K562 (cell line): ENCODE measurements around the gene CUX1. TPM values are rescaled to one million over a fixed set of nuclear protein-coding genes. Genes with fewer than 3 reads are reported as not detected.

Experiments
- ATAC-seq: fragments of 200-7000 bp; cut with Tn5 transposase; 3 replicates; pipeline ENCODE4 v1.9.1; 2020; ENCODE audit warnings: moderate library complexity
- BruUV-seq: library from RNA; stranded (reverse); fragments of 400-500 nt; replicated peaks from 2 replicates; lab custom pipeline; 2021; lab: Mats Ljungman, UMichigan
- CTCF ChIA-PET: fragments of 300-600 bp; formaldehyde crosslinking; extraction: SDS; loops from one replicate; lab custom pipeline; 2021; ENCODE audit warnings: low intra/inter-chr PET ratio; lab: Yijun Ruan, JAX
- POLR2A ChIA-PET: fragments of 300-600, 350-650 bp; sonication (Branson Sonifier 250); formaldehyde crosslinking; extraction: SDS; loops from one replicate; lab custom pipeline; 2021; ENCODE audit warnings: antibody characterized with exemption, inconsistent platforms; lab: Yijun Ruan, JAX
- DNase-seq, 4 experiments: peaks; one replicate each; pipeline versions ENCODE4 v3.0.0 to v3.0.0-alpha.2; 2011 to 2018; ENCODE audit warnings: low spot score in 3 of 4, mixed read lengths in 3 of 4; ENCODE audit errors: extremely low read depth in 1 of 4
- FAIRE-seq: peaks from 2 replicates; lab custom pipeline; 2011; peaks lifted over from hg19 to GRCh38; lab: Jason Lieb, UNC
- H2AFZ ChIP-seq: 2 replicates; pipeline ENCODE4 v1.6.0; 2011; ENCODE audit warnings: low read depth, low read length, control low read depth, inconsistent platforms
- H3K27ac ChIP-seq: fragments of 200-600 bp; 3 replicates; pipeline ENCODE4 v1.8.0; 2011; ENCODE audit warnings: low read depth, mild to moderate bottlenecking, control low read depth, inconsistent platforms, low read length, moderate library complexity, mixed read lengths; ENCODE audit errors: extremely low read depth
- H3K27me3 ChIP-seq, 2 experiments: fragments of 300-600 bp in 1 of 2; 2 replicates in 1 of 2; 3 replicates in 1 of 2; pipeline versions ENCODE4 v1.6.0 to v1.8.0; 2011; ENCODE audit warnings: inconsistent platforms in 2 of 2, low read length in 2 of 2, mild to moderate bottlenecking in 1 of 2, mixed read lengths in 1 of 2, moderate library complexity in 1 of 2; ENCODE audit not compliant: control insufficient read depth in 2 of 2, insufficient read depth in 2 of 2
- H3K36me3 ChIP-seq: fragments of 300-600 bp; 3 replicates; pipeline ENCODE4 v1.8.0; 2011; ENCODE audit warnings: mild to moderate bottlenecking, low read length, inconsistent platforms; ENCODE audit not compliant: control insufficient read depth, insufficient read depth
- H3K4me1 ChIP-seq, 2 experiments: fragments of 200-600 bp in 1 of 2; replicated peaks in 1 of 2; 2 replicates in 1 of 2; 3 replicates in 1 of 2; pipeline versions ENCODE4 v1.5.1 to v1.8.0; 2011; ENCODE audit warnings: inconsistent platforms in 2 of 2, low read length in 2 of 2, mild to moderate bottlenecking in 1 of 2, mixed read lengths in 1 of 2, moderate library complexity in 1 of 2; ENCODE audit not compliant: control insufficient read depth in 2 of 2, insufficient read depth in 2 of 2
- H3K4me2 ChIP-seq: 2 replicates; pipeline ENCODE4 v1.6.1; 2011; ENCODE audit warnings: low read length, control low read depth, inconsistent platforms, mixed read lengths; ENCODE audit not compliant: insufficient read depth
- H3K4me3 ChIP-seq: fragments of 200-600 bp; sonication (generic), shearing (Covaris generic); 2 replicates; pipeline ENCODE4 v1.5.1; 2016; ENCODE audit warnings: control low read depth, inconsistent platforms
- H3K79me2 ChIP-seq: fragments of 200-600 bp; 3 replicates; pipeline ENCODE4 v1.8.0; 2011; ENCODE audit warnings: low read length, inconsistent platforms; ENCODE audit not compliant: control insufficient read depth, insufficient read depth
- H3K9ac ChIP-seq, 2 experiments: 2 replicates each; pipeline versions ENCODE4 v1.6.0 to v1.6.1; 2011; ENCODE audit warnings: low read depth in 2 of 2, low read length in 2 of 2, control low read depth in 1 of 2, inconsistent platforms in 1 of 2, mild to moderate bottlenecking in 1 of 2, mixed read lengths in 1 of 2; ENCODE audit not compliant: insufficient read depth in 1 of 2
- H3K9me1 ChIP-seq: one replicate; pipeline ENCODE4 v1.6.0; 2011; ENCODE audit warnings: inconsistent platforms, mild to moderate bottlenecking, low read length, moderate library complexity; ENCODE audit not compliant: control insufficient read depth, insufficient read depth
- H3K9me3 ChIP-seq: replicated peaks from 2 replicates; pipeline ENCODE4 v1.5.1; 2011; ENCODE audit warnings: low read depth, low read length, inconsistent platforms; ENCODE audit not compliant: control insufficient read depth, insufficient read depth
- H4K20me1 ChIP-seq: replicated peaks from 2 replicates; pipeline ENCODE4 v1.6.1; 2011; ENCODE audit warnings: low read length, inconsistent platforms, mixed read lengths; ENCODE audit not compliant: control insufficient read depth, insufficient read depth
- ADNP ChIP-seq: fragments of 200-800 bp; sonication (Bioruptor generic); IDR thresholded peaks from 2 replicates; pipeline ENCODE4 v1.6.1; 2016; ENCODE audit warnings: missing genetic modification characterization, missing compliant biosample characterization
- BRD9 ChIP-seq: fragments of 450-650 bp; IDR thresholded peaks from 2 replicates; pipeline ENCODE4 v1.6.1; 2018; ENCODE audit warnings: low read depth; ENCODE audit not compliant: partially characterized antibody
- COPS2 ChIP-seq: fragments of 450-650 bp; conservative IDR thresholded peaks from 2 replicates; pipeline ENCODE4 v1.6.1; 2016; ENCODE audit warnings: mild to moderate bottlenecking, moderate library complexity
- FOXM1 ChIP-seq, 2 experiments: fragments of 450-650 bp in 1 of 2; sonication (generic) in 1 of 2; formaldehyde crosslinking in 1 of 2; IDR thresholded peaks; 2 replicates each; pipeline versions ENCODE4 v1.6.1 to v1.9.0; 2017 to 2022; ENCODE audit warnings: low read depth in 2 of 2, mild to moderate bottlenecking in 2 of 2, missing genetic modification reagents in 1 of 2, moderate library complexity in 1 of 2
- FOXP4 ChIP-seq: sonication (generic); formaldehyde crosslinking; IDR thresholded peaks from 2 replicates; pipeline ENCODE4 v1.8.0; 2022; ENCODE audit warnings: mild to moderate bottlenecking, missing genetic modification reagents, borderline replicate concordance
- GTF2A2 ChIP-seq: IDR thresholded peaks from 2 replicates; pipeline ENCODE4 v1.6.1; 2016; ENCODE audit warnings: mild to moderate bottlenecking, missing genetic modification characterization, missing compliant biosample characterization
- KLF1 ChIP-seq: fragments of 450-650 bp; IDR thresholded peaks from 2 replicates; pipeline ENCODE4 v1.6.1; 2016; ENCODE audit warnings: missing genetic modification characterization, missing compliant biosample characterization
- LEF1 ChIP-seq: fragments of 450-650 bp; IDR thresholded peaks from 2 replicates; pipeline ENCODE4 v1.6.1; 2016; ENCODE audit warnings: mild to moderate bottlenecking
- MEF2D ChIP-seq: conservative IDR thresholded peaks from 2 replicates; pipeline ENCODE4 v1.6.1; 2016; ENCODE audit warnings: low read depth, missing genetic modification characterization, missing compliant biosample characterization
- RNF219 ChIP-seq: fragments of 250-450 bp; sonication (Bioruptor Pico); IDR thresholded peaks from 2 replicates; pipeline ENCODE4 v1.5.0; 2022; ENCODE audit warnings: mild to moderate bottlenecking
- TSC22D4 ChIP-seq: fragments of 450-650 bp; IDR thresholded peaks from 2 replicates; pipeline ENCODE4 v1.6.1; 2016; ENCODE audit warnings: missing genetic modification characterization, missing biosample characterization, control low read depth
- ZNF324 ChIP-seq: fragments of 250-450 bp; sonication (Bioruptor Pico); IDR thresholded peaks from 2 replicates; pipeline ENCODE4 v1.4.0; 2020; ENCODE audit warnings: mild to moderate bottlenecking
- ZNF384 ChIP-seq: IDR thresholded peaks from 2 replicates; pipeline ENCODE4 v1.6.1; 2012; ENCODE audit warnings: low read depth, low read length, improper control_type of control experiment
- ZNF561 ChIP-seq: fragments of 450-650 bp; formaldehyde crosslinking; conservative IDR thresholded peaks from 2 replicates; pipeline ENCODE4 v1.4.0; 2020; ENCODE audit warnings: mild to moderate bottlenecking, moderate library complexity
- ZNF75A ChIP-seq: fragments of 450-650 bp; formaldehyde crosslinking; IDR thresholded peaks from 2 replicates; pipeline ENCODE4 v1.4.0; 2020; ENCODE audit warnings: mild to moderate bottlenecking
- ZNF79 ChIP-seq: fragments of 250-450 bp; sonication (Bioruptor Pico); IDR thresholded peaks from 2 replicates; pipeline ENCODE4 v1.4.0; 2020; ENCODE audit warnings: low read depth, mild to moderate bottlenecking, moderate library complexity
- WGBS: fragments of 100-300 bp; shearing (Covaris generic); methylation state at CpG from one replicate; pipeline ENCODE4 v1.1.6; 2016; ENCODE audit warnings: low coverage, mixed read lengths; ENCODE audit not compliant: insufficient coverage; ENCODE audit errors: missing lambda C conversion rate; 5-methylcytosine and 5-hydroxymethylcytosine counted together
- in situ Hi-C: fragments of 300-500 bp; cut with MboI; formaldehyde crosslinking; loops from 4 replicates; pipeline ENCODE4 v1.15.0; 2018; ENCODE audit warnings: inconsistent platforms, mixed read lengths
- intact Hi-C: fragments of 100-400 bp; cut with micrococcal nuclease; formaldehyde crosslinking; loops from 2 replicates; pipeline ENCODE4 v1.14.2; 2022
- polyA plus RNA-seq, 8 experiments: library from polyadenylated mRNA; depleted of rRNA in 4 of 8; stranded (reverse) in 5 of 8; unstranded in 3 of 8; fragments of >200 nt; fragmentation: Nextera tagmentation in 2 of 8; fragmentation: Illumina TruSeq in 1 of 8; extraction: Ambion mirVana in 2 of 8; extraction: Trizol in 1 of 8; gene quantifications; 2 replicates each; pipeline versions ENCODE4 v1.2.1 to v1.2.3, GENCODE V29; 2011 to 2014; ENCODE audit warnings: inconsistent platforms in 1 of 8, missing spikeins in 1 of 8
- total RNA-seq, 7 experiments: library from RNA; depleted of rRNA in 6 of 7; stranded (reverse); fragments of >200 nt in 6 of 7; fragmentation: Illumina TruSeq in 2 of 7; extraction: Trizol in 2 of 7; gene quantifications; 2 replicates each; pipeline versions ENCODE4 v1.2.1 to v1.2.3, GENCODE V29; 2011 to 2021; ENCODE audit warnings: low replicate concordance in 1 of 7

Gene CUX1
- total and polyA plus RNA-seq, 9 of the 15 experiments (the other 6 are each of a cell fraction or from before 2014, with no cell fraction given): 3.6 to 55.3 (median 25.2) TPM

GRCh38 chr7:102117743-102118142 lies 300.3 kb downstream of the CUX1 start:
- intact Hi-C loops: no loop called here
- DNase-seq (no peak), ATAC-seq (no peak), FAIRE-seq (no peak)
- Histone ChIP-seq H3K4me1 (peaks cover 8 to 9% of the 10 kb centered on the region in 2 experiments; a peak in 4 of 5 replicates), H3K4me3 (no peak overlapping the region), H3K9me3 (no peaks in the 10 kb centered on the region), H3K27ac (no peak overlapping the region), H3K9ac (no peak overlapping the region; a peak in 1 of 4 replicates), H3K79me2 (no peaks in the 10 kb centered on the region), H3K36me3 (peaks cover 49% of the 10 kb centered on the region), H3K9me1 (no peaks in the 10 kb centered on the region), H3K4me2 (no peak overlapping the region), H3K27me3 (no peaks in the 10 kb centered on the region), H2AFZ (no peak overlapping the region), H4K20me1 (no peaks in the 10 kb centered on the region)
- in situ Hi-C loops: no loop called here
- POLR2A ChIA-PET: no interaction called here
- TF ChIP-seq ZNF561 (CRISPR knock-in tag): no peak
- no peak for TF ChIP-seq COPS2
- no peak for TF ChIP-seq MEF2D (tag)
- TF ChIP-seq GTF2A2 (tag): no peak
- TF ChIP-seq ZNF324: no peak
- TF ChIP-seq ADNP (tag): no peak
- no peak for TF ChIP-seq BRD9
- TF ChIP-seq ZNF384: no peak
- TF ChIP-seq LEF1: no peak
- TF ChIP-seq FOXM1 (IDR thresholded peaks at IDR 0.05; ENCODE audit: low read depth): no peak
- no peak for TF ChIP-seq FOXM1 (CRISPR knock-in tag; IDR thresholded peaks at IDR 0.05; ENCODE audit: low read depth)
- TF ChIP-seq ZNF75A: no peak
- no peak for TF ChIP-seq KLF1
- TF ChIP-seq TSC22D4: no peak
- TF ChIP-seq ZNF79 (CRISPR knock-in tag): no peak
- no peak for TF ChIP-seq FOXP4 (CRISPR knock-in tag)
- no peak for TF ChIP-seq RNF219 (CRISPR knock-in tag)
- CTCF ChIA-PET: no interaction called here
- no TSS peak for BruUV-seq
- 83% methylated on average over 6 of the region's 6 CpGs for WGBS
